ENCODE results near the gene AREL1.

- no peak for TF ChIP-seq CTCF (conservative IDR thresholded peaks at IDR 0.05; ENCODE audit: low read length)
- TF ChIP-seq EZH2phosphoT487 (IDR thresholded peaks at IDR 0.05; ENCODE audit: borderline replicate concordance): no peak
Measured at GRCh38 chr14:74702293-74702692, 10.6 kb downstream of the AREL1 start.
